Pons (tissue), 1 donor: Measurements from ENCODE around the gene DCXR.
"Not testable (repeated sequence)": the region's sequence is repeated elsewhere in the genome, so short reads cannot be mapped to it uniquely, and the experiment has no call there.

ENCODE experiments used
- DNase-seq: peaks from one replicate; pipeline ENCODE4 v3.0.0-alpha.2; 2016; ENCODE audit warnings: low spot score

Gene DCXR

GRCh38 chr17:82039695-82040299 lies 2.3 kb upstream of the DCXR start:
- DNase-seq = no peak

GRCh38 chr17:82038796-82039409 lies 1.4 kb upstream of the DCXR start:
- not testable (repeated sequence) for DNase-seq

GRCh38 chr17:82037889-82038195 lies 345 bp upstream of the DCXR start:
- no peak for DNase-seq

GRCh38 chr17:82036634-82037091 lies 834 bp downstream of the DCXR start:
- no peak for DNase-seq

GRCh38 chr17:82035956-82036633 lies 1.4 kb downstream of the DCXR start:
- no peak for DNase-seq

- DNase-seq = no peak
These were observed 2.0 kb downstream of the DCXR start for GRCh38 chr17:82035488-82035887.

GRCh38 chr17:82034371-82035011 lies 3.0 kb downstream of the DCXR start:
- no peak for DNase-seq

GRCh38 chr17:82033359-82034085 lies 4.0 kb downstream of the DCXR start:
- DNase-seq = no peak

GRCh38 chr17:82031885-82032627 lies 5.4 kb downstream of the DCXR start:
- DNase-seq = no peak

GRCh38 chr17:82031303-82031884 lies 6.1 kb downstream of the DCXR start, which contains the start of gene RAC3:
RAC3 (plus strand) TSS chr17:82031678; CDS start chr17:82031762, 84 bp downstream.
- no peak for DNase-seq

- peak; percentile 56 for DNase-seq
These were observed 6.8 kb downstream of the DCXR start for GRCh38 chr17:82030470-82031302.

GRCh38 chr17:82029990-82030469 lies 7.5 kb downstream of the DCXR start:
- no peak for DNase-seq

- DNase-seq = no peak
These were observed 8.1 kb downstream of the DCXR start for GRCh38 chr17:82029391-82029790.

- DNase-seq = no peak
These were observed 8.5 kb downstream of the DCXR start for GRCh38 chr17:82028966-82029365.

GRCh38 chr17:82028246-82028645 lies 9.3 kb downstream of the DCXR start:
- no peak for DNase-seq

GRCh38 chr17:82025401-82026107 lies 11.9 kb downstream of the DCXR start:
- no peak for DNase-seq

- no peak for DNase-seq
These were observed 12.6 kb downstream of the DCXR start for GRCh38 chr17:82024859-82025258.

GRCh38 chr17:82023447-82024241 lies 13.9 kb downstream of the DCXR start:
- DNase-seq = no peak
